ENCODE measurements around the gene VPS26B.

- TF ChIP-seq POLR2A (IDR thresholded peaks at IDR 0.05) (no peak), CTCF (IDR thresholded peaks at IDR 0.05) (no peak), EP300 (IDR thresholded peaks at IDR 0.05) (no peak)
These were observed 36.5 kb downstream of the VPS26B start for GRCh38 chr11:134260983-134261382.
